HG03025 (cell line): Measurements from ENCODE around the gene JAML.

Experiments
- ATAC-seq: cut with Tn5 transposase; IDR thresholded peaks from one replicate; pipeline ENCODE4 v1.9.1; 2021; ENCODE audit warnings: mild to moderate bottlenecking, moderate library complexity; ENCODE audit not compliant: unreplicated experiment, low FRiP score

The JAML gene

DNA sequence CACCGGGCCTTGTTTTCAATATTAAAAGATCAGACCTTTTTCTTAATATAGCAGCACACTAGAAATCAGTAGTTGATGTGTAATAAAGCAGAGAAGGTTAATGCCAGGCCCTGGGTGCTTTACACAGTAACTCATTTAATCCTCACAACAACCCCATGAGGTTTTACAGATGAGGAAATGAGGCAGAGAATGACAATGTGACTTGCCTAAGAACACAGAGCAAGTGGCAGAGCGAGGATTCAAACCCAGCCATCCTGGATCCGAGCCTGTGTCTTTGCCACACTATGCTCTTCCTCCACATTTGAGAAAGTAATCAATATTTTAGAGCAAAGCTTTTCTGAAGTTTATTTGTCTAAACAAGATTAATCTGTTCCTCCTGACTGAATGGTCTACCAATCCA, 7.2 kb downstream of the JAML start:
- no peak for ATAC-seq

DNA sequence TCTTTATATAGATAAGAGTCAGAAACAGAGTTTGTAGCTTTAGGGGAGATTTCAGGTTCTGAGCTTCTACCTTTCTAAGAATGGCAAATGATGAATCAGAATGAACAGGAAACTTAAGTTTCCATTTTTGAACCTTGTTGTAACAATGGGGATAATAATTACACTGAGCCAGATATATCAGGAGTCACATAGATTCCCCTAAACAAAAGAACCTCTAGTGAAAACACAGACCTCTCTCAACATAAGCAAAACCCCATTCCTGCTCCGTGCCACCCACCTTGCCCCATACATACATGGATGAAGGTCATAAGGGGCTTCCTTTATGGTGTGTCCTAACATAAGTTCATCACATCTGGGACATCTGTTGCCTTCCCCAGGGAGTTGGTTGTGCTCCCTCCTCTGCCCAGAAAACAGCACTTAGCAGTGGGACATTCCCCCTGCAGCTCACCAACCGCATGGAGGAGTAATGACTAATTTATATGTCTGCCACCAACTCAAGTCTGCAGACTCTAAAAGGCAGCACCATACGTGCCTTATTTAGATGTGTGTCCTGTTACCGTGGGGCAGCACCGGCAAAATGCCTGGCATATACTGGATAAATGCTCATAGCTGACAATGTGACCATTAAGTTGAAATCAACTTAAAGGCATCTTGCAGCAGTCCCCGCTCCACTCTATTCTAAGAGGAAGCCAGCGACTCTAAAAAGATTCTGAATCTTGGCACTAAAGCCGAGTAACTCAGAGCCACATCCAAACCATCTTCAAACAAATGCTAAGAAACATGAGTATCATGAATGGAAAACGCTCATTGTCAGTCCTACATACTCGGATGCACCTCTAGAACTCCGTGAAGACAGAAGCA, 8.0 kb downstream of the JAML start:
- ATAC-seq: no peak

DNA sequence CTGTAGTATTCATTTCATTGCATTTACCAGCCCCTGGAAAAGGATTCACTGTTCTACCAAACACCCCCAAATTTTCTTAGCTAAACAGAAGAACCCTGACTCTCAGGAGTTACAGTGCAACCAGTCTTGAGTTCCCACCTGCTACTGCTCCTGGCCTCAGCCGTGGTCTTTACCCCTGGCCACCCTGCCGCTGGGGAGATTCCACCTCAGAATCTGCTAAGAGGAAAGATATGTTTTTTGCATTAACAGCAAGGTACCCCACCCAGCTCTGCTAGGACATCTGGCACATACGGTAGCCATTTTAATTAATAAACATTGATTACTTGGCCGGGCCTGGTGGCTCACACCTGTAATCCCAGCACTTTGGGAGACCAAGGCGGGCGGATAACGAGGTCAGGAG, 9.0 kb downstream of the JAML start:
- ATAC-seq: no peak

DNA sequence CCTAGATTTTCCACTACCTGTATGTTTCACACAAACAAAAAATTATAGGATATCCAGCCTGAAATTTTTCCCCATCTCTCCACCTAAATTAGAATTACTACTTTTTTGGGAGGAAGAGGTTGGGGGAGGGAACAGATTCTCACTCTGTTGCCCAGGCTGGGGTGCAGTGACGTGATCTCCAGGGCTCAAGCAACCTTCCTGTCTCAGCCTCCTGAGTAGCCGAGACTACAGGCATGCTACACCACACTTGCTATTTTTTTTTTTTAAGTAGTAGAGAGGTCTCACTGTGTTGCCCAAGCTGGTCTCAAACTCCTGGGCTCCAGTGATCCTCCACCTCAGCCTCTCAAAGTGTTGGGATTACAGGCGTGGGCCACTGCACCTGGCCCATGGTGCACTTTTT, 9.5 kb downstream of the JAML start:
- no peak for ATAC-seq

DNA sequence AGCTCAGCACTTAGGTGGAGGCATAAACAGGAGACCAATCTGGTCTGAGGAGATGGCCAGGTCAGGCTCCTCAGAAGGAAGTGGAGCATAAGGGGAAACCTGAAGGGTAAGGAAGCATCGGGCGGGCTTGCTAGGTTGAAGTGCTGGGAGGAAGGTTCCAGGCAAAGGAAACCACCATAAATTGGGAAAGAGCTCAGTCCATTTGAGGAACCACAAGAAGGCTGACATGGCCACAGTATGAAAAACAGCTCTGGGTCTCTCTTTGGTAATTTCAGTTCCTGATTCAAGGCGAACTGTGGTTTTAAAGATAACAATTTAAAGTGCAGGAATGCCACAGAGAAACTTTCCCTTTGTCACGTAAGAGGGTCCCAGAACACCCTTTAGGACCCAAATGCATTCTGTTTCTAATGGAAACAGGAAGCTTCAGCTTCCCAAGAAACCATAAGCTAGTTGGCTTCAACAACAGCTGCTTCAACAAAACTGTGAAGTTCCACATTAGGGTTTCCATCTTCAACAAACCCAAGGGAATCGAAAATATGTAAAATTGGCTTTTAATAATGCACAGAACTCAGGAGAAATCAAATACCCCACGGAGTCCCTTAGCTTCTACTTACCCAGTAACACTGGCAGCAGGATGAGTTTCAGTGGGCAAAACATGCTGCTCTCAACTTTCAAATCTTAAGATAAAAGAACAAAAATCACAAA, 10.4 kb downstream of the JAML start:
- ATAC-seq: no peak

GRCh38 chr11:118213781-118214180, 11.0 kb downstream of the JAML start:
- ATAC-seq: no peak

DNA sequence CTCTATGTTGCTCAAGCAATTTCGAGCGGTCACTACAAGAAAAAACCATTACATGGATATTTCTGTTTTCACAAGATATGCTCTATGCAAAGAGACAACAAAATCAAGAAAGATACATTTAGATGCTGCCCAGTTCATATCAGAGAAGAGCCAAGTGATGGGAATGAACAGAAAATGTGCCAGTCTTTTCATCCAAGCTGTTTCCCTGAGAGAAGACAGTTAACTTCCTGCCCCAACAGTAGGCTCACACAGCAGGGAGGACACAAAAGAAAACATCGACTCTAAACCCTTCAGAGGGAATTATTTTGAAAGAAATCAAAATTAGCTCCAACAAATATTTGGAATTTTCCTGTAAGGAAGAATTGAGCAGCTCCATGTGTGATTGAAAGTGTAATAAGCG, 11.6 kb downstream of the JAML start:
- no peak for ATAC-seq

DNA sequence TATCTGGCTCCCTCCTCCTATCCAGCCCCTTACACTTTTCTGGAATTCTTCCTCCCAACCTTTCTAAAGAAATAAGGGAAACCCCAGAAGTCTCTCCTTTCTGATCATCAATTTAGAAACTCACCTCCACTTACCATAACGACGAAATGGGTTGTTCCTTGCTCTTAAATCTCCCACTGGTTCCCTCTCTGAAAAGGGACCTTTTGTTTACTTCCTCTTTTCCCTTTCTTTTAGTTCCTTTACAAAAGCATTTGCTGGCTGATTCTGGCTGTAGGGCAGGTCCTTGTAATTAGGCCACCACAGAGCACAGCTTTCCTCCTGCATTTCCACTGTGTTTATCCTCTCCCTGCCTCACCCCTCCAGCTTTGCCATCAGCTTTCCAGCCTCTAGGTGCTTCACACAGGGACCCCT, 12.0 kb downstream of the JAML start:
- ATAC-seq: no peak

DNA sequence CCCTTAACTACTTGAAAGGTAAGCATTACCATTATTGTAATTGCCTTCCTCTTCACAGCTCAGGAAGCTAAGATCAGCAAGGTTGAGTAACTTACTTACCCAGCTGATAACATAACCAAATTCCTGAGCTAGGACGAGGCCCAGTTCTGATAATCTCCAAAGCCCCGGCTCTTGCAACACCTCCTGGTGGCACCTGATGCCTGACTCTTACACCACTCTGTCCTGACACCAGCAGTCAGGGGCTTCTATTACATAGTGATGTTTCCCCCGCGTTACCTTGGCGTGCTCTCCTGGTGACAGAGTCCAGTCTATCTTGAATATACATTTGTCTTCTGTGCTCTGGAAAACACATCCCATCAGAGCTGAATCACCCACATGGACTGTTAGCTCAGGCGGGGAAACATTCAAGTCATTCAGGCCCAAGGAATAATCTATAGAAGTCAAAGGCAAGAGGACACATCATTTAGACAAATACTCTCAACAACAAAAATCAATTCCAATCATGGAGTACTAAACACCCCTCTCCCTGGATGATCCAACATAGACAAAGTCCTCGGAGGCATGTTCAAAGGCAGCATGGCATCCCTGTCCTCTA, 12.6 kb downstream of the JAML start:
- no peak for ATAC-seq

DNA sequence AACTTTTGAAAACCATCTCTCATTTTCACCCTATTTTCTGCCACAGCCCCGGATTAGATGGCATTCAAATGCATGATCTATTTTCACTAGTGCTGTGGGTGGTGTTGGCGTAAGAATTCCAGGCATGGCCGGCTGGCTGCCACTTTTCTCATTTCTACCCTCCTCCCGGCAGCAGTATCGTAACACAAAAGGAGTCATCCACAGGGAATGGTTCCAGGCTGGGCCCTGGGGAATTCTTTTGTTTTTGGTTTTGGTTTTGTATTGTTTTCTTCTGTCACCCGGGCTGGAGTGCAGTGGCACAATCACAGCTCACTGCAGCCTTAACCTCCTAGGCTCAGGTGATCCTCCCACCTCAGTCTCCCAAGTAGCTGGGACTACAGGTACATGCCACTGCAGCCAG, 13.8 kb downstream of the JAML start:
- ATAC-seq: no peak

DNA sequence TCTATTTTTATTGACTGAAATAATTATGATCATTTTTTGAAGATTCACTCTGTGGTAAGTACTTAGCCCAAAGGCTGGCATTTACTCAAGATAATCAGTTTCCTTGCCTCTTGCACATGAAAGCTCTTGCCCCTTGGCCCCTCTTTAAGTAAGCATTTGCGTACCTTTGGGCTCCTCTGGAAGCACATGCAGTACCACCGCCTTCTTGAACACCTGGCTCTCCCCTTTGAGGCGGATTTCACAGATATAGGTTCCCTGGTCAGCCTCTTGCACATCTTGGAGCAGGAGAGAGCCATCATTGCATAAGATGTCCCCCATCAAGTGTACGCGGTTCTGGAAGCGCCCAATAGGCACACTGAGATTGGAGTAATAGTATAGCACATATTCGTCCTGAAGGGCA, 14.5 kb downstream of the JAML start:
- no peak for ATAC-seq

DNA sequence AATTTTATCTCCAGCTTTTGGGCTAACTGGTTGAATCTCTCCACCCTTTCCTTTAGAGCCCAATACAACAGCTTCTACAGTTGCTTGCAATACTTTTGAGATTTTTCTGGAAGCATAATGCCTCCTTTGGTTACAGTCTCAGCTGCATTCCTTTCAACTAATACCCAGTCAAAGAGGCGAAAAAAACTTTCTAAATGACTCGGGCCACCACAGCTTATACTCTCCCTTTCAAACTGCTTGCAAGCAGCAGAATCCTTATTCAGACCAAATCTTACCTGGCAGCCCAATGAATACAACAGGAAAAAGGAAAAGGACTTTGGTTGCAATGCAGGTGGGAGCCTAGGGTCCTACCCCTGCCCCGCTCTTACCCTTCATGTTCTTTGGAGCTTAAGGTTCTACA, 15.8 kb downstream of the JAML start:
- no peak for ATAC-seq

DNA sequence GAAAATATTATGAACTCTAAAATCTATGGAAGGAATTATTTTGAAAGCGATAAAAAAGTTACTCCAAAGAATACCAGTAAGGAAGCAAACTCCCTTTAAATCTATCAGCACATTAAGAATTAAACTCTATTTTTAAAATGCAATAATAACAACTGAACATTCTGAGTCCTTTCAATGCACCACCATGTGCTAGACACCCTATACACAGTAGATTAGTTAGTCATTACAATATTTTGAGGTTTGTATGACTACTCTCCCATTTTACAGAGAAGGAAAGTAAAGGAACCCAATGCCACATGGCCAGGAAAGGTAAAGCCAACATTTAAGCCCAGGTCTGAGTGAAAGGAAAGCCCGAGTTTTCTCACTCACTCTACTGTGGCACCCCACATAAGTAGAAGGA, 17.7 kb downstream of the JAML start:
- ATAC-seq: no peak

DNA sequence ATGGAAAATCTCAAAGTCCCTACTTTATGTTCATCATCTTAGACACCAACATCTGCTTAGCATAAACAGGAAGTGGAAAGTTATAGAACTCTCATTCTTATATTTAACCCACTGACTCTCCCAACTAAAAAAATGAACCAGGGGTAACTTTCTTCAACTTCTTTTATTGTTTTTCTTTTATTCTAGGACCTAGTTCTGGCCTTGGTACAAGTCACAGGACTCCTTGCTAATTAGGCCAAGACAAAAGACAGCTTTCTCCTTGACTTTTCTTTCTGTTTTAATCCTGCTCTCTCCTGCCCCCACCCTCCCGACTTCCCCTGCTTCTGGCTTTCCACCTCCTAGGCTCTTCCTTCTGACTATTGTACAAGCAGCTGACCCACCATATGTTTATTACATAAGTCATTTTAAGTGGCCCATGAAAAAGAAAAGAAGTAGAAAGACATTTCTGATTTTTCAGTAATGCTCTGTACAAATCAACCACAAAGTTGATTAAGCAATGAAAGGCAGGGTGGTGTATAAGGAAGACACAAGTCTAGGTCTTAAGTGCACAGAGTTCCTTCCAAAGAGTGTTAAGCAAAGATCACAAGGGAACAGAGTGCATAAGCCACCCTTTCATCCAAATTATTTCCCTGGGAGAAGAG, 18.3 kb downstream of the JAML start:
- ATAC-seq: no peak

- no peak for ATAC-seq
Observed at GRCh38 chr11:118205606-118206378, 19.0 kb downstream of the JAML start.

DNA sequence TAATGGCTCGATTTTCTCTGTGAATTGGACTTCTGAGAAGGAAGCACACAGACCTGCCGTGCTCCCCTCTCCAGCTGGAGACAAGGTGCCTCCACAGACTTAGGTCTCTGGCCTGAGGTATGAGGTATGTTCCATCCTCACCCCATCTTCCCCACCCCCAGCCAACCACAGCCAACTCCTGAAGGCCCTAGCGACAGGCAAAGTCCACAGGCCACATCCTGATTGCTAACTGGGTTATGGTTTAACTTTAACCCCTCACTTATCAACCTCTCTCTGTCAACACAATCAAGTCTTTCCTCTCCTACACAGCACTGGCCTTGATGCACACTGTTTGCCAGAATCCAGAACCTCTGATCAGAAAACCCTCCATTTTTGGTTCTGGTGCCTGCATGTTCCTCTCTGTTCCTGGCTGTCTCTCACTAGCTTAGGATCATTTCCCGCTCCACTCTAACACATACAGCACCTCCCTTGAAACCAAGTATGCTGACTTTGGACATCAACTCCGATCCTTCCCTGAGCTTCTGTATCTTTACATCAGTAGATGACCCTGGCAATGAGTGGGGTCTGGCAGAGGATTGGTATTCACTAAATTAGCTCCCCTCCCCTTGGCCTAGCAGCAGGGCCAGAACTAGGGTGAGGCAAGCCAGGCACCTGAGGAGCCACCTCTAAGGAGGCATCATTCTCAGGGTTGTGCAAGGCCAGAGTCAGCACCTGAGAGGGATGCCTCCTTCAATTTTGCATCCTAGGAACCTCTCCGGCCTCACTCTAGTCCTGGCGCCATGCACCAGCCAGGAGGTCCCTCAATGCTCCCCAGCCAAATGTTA, 22.0 kb downstream of the JAML start:
- ATAC-seq: no peak

GRCh38 chr11:118201966-118202365, 22.8 kb downstream of the JAML start:
- ATAC-seq: no peak

DNA sequence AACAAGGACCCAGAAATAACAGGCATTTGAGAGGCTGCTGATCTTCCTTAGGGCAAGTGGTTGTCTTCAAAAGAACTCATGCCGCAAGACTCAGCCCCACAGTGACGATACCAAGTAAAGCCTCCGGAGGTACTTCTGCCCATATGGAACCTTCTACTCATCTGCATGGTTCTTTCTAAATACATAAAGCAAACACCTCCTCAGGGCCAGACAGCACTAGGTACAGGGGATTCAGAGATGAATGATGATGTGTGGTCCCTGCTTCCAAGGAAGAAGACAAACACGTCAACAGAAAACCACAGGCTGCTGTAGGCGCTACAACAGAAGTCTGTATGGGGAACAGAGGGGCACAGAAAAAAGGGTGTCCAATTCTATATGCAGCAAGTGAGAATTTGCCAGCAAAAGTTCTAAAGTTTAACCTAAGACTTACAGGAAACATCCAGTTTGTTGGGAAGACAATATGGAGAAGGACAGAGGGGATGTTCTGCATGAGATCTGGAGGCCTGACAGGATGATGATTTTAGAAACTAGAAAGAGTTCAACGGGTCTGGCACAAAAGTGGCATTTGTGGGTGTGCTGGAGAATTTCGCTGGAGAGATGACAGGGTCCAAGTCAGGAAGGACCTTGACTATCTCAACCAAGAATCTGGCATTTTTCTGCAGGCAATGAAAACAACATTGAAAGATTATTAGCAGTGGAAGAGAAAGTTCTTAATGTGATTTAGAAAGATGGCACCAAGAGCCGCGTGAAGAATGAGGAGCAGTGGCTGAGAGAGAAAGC, 23.7 kb downstream of the JAML start:
- ATAC-seq: no peak

GRCh38 chr11:118200497-118200896, 24.3 kb downstream of the JAML start:
- no peak for ATAC-seq
